OCI-LY7 (cell line): ENCODE results near the gene NFRKB. TPM values are rescaled to one million over a fixed set of nuclear protein-coding genes. Genes with fewer than 3 reads are reported as not detected.

Experiments
- BruUV-seq: library from RNA; stranded (reverse); fragments of 400-500 nt; replicated peaks from 2 replicates; lab custom pipeline; 2021; lab: Mats Ljungman, UMichigan
- CTCF ChIA-PET: fragments of 300-600 bp; sonication (Branson Sonifier 250); formaldehyde crosslinking; loops from one replicate; lab custom pipeline; 2022; ENCODE audit warnings: antibody characterized with exemption; ENCODE audit not compliant: unreplicated experiment; lab: Charles Lee
- POLR2A ChIA-PET: fragments of 300-600 bp; sonication (Branson Sonifier 250); formaldehyde crosslinking; loops from one replicate; lab custom pipeline; 2022; ENCODE audit warnings: antibody characterized with exemption; lab: Charles Lee
- DNase-seq: peaks from one replicate; pipeline ENCODE4 v3.0.0-alpha.2; 2015; ENCODE audit warnings: low spot score
- H2AFZ ChIP-seq: fragments of 200-600 bp; sonication (generic), shearing (Covaris generic); 2 replicates; pipeline ENCODE4 v1.6.1; 2014; ENCODE audit warnings: mild to moderate bottlenecking, antibody characterized with exemption, low read length, moderate library complexity
- H3K27ac ChIP-seq: fragments of 200-600 bp; sonication (generic); 2 replicates; pipeline ENCODE4 v1.5.1; 2014; ENCODE audit warnings: mixed run types, low read depth, mild to moderate bottlenecking, moderate library complexity, low read length, inconsistent platforms; ENCODE audit not compliant: poor library complexity, severe bottlenecking
- H3K36me3 ChIP-seq: fragments of 200-600 bp; sonication (generic); 2 replicates; pipeline ENCODE4 v1.6.1; 2014; ENCODE audit warnings: mild to moderate bottlenecking, antibody characterized with exemption, low read length, moderate library complexity, mixed read lengths; ENCODE audit not compliant: insufficient read depth
- H3K4me1 ChIP-seq: fragments of 200-600 bp; sonication (generic); 2 replicates; pipeline ENCODE4 v1.5.1; 2014; ENCODE audit warnings: mild to moderate bottlenecking, low read length; ENCODE audit not compliant: insufficient read depth, poor library complexity, severe bottlenecking
- H3K4me2 ChIP-seq: fragments of 200-600 bp; sonication (generic); 2 replicates; pipeline ENCODE4 v1.6.1; 2014; ENCODE audit warnings: mild to moderate bottlenecking, low read length
- H3K4me3 ChIP-seq: fragments of 200-600 bp; sonication (generic); 2 replicates; pipeline ENCODE4 v1.5.1; 2014; ENCODE audit warnings: mild to moderate bottlenecking, low read depth, low read length; ENCODE audit not compliant: poor library complexity, severe bottlenecking
- H3K79me2 ChIP-seq: fragments of 200-600 bp; sonication (generic); 2 replicates; pipeline ENCODE4 v1.6.1; 2016; ENCODE audit warnings: low read depth, mild to moderate bottlenecking, low read length, moderate library complexity, mixed read lengths; ENCODE audit not compliant: insufficient read depth
- H3K9me2 ChIP-seq: fragments of 200-600 bp; sonication (generic); 2 replicates; pipeline ENCODE4 v1.6.1; 2016; ENCODE audit warnings: mild to moderate bottlenecking, low read length, mixed read lengths; ENCODE audit not compliant: insufficient read depth
- H3K9me3 ChIP-seq: fragments of 200-600 bp; sonication (generic); 2 replicates; pipeline ENCODE4 v1.6.1; 2014; ENCODE audit warnings: mild to moderate bottlenecking, mixed run types, low read length, mixed read lengths
- H4K20me1 ChIP-seq: fragments of 200-600 bp; sonication (generic); 2 replicates; pipeline ENCODE4 v1.6.1; 2014; ENCODE audit warnings: mild to moderate bottlenecking, antibody characterized with exemption, low read length, moderate library complexity, mixed read lengths; ENCODE audit not compliant: insufficient read depth
- CTCF ChIP-seq: fragments of 200-600 bp; sonication (generic); conservative IDR thresholded peaks from 2 replicates; pipeline ENCODE4 v1.5.1; 2014; ENCODE audit warnings: mild to moderate bottlenecking, antibody characterized with exemption, low read length, moderate library complexity, mixed read lengths
- EZH2phosphoT487 ChIP-seq: fragments of 200-600 bp; sonication (generic); IDR thresholded peaks from 2 replicates; pipeline ENCODE4 v1.6.1; 2018; ENCODE audit warnings: low read depth, borderline replicate concordance, mild to moderate bottlenecking, mixed run types, antibody characterized with exemption, low read length, moderate library complexity, mixed read lengths
- intact Hi-C: fragments of 100-400 bp; cut with micrococcal nuclease; formaldehyde crosslinking; loops from one replicate; pipeline ENCODE4 v1.10.0; 2022; ENCODE audit not compliant: unreplicated experiment
- total RNA-seq, 2 experiments: library from RNA; depleted of rRNA in 1 of 2; stranded (reverse); fragments of >200 nt in 1 of 2; shearing (Covaris generic) in 1 of 2; gene quantifications; 2 replicates each; pipeline ENCODE4 v1.2.3, GENCODE V29; 2014 to 2022

NFRKB gene
- total RNA-seq, 2 experiments from 2014 or later: 31.2 to 35.5 TPM

- no peak for DNase-seq
- Histone ChIP-seq H3K4me3 (no peak overlapping the region), H3K4me1 (no peaks in the 10 kb centered on the region), H3K9me3 (no peaks in the 10 kb centered on the region), H3K4me2 (no peak overlapping the region), H3K9me2 (no peaks in the 10 kb centered on the region), H3K36me3 (peaks cover 97% of the 10 kb centered on the region), H3K27ac (no peak overlapping the region), H4K20me1 (no peaks in the 10 kb centered on the region), H3K79me2 (no peaks in the 10 kb centered on the region), H2AFZ (no peak overlapping the region)
- intact Hi-C loops: no loop called here
- POLR2A ChIA-PET: interaction anchor here (0.9 to 1.7 kb wide), 6 partner anchors 13 to 222 kb away, joined by 3 to 4 read pairs (median 3); no protein-coding TSS in a partner anchor
- BruUV-seq: no TSS peak
- TF ChIP-seq EZH2phosphoT487 (no peak), CTCF (no peak)
- CTCF ChIA-PET: interaction anchor here (1.2 kb wide), 1 partner anchor 12 kb away, joined by 3 read pairs; no protein-coding TSS in a partner anchor
These were observed 15.0 kb upstream of the NFRKB start for GRCh38 chr11:129910360-129910759.

GRCh38 chr11:129905402-129905801 lies 10.0 kb upstream of the NFRKB start:
- H3K4me3 ChIP-seq: no peak overlapping the region
- no peak for DNase-seq
- no peaks in the 10 kb centered on the region for H3K9me3 ChIP-seq
- no peak overlapping the region for H3K4me2 ChIP-seq
- no peaks in the 10 kb centered on the region for H3K9me2 ChIP-seq
- no TSS peak for BruUV-seq
- H4K20me1 ChIP-seq: no peaks in the 10 kb centered on the region
- POLR2A ChIA-PET: interaction anchor here (0.5 to 1.7 kb wide), 3 partner anchors 20 to 382 kb away, joined by 3 to 7 read pairs (median 3); no protein-coding TSS in a partner anchor
- TF ChIP-seq EZH2phosphoT487 (no peak), CTCF (no peak)
- H3K4me1 ChIP-seq: no peaks in the 10 kb centered on the region
- intact Hi-C loops: loop anchor here (2.0 kb wide), 1 partner anchor 13 kb away; no protein-coding TSS in a partner anchor
- H3K27ac ChIP-seq: no peak overlapping the region
- CTCF ChIA-PET: no interaction called here
- H3K79me2 ChIP-seq: no peaks in the 10 kb centered on the region
- H2AFZ ChIP-seq: no peak overlapping the region
- H3K36me3 ChIP-seq: peaks cover 98% of the 10 kb centered on the region

- POLR2A ChIA-PET: interaction anchor here (0.6 to 0.8 kb wide), 3 partner anchors 11 to 675 kb away, joined by 3 to 4 read pairs (median 3); no protein-coding TSS in a partner anchor
- peak overlapping the region; percentile 71; the same call in 1 of the 2 replicates for H2AFZ ChIP-seq
These were observed 684 bp upstream of the NFRKB start for GRCh38 chr11:129896062-129896461.

More at GRCh38 chr11:129896062-129896461, 684 bp upstream of the NFRKB start:
- H3K4me3 ChIP-seq: peak overlapping the region; percentile 100
- H4K20me1 ChIP-seq: no peaks in the 10 kb centered on the region
- intact Hi-C loops: no loop called here
- peaks cover 54% of the 10 kb centered on the region for H3K36me3 ChIP-seq
- peaks cover 18% of the 10 kb centered on the region for H3K4me1 ChIP-seq
- no peaks in the 10 kb centered on the region for H3K9me2 ChIP-seq
- no peak for DNase-seq
- BruUV-seq: no TSS peak
- no peaks in the 10 kb centered on the region for H3K9me3 ChIP-seq
- H3K79me2 ChIP-seq: peaks cover 20% of the 10 kb centered on the region
- H3K27ac ChIP-seq: peak overlapping the region; percentile 11
- CTCF ChIA-PET: no interaction called here
- peak overlapping the region; percentile 90 for H3K4me2 ChIP-seq
- TF ChIP-seq CTCF: no peak
- no peak for TF ChIP-seq EZH2phosphoT487
